Stomach (tissue), 4 donors: ENCODE measurements around the gene MYBPC3.

ENCODE experiments used
- CTCF ChIP-seq, 7 experiments: fragments of 450-650 bp in 4 of 7; fragments of 200-600 bp in 3 of 7; sonication (generic) in 3 of 7; IDR thresholded peaks; one replicate each; pipeline ENCODE4 v1.5.1; 2016 to 2019; ENCODE audit warnings: antibody characterized with exemption in 7 of 7, control low read depth in 2 of 7, mild to moderate bottlenecking in 1 of 7
- EP300 ChIP-seq: sonication (generic); formaldehyde crosslinking; IDR thresholded peaks from one replicate; pipeline ENCODE4 v1.6.1; 2017; ENCODE audit warnings: antibody characterized with exemption
- POLR2A ChIP-seq, 4 donors: fragments of 450-650 bp; IDR thresholded peaks; one replicate each; pipeline ENCODE4 v1.6.1; 2016; ENCODE audit warnings: antibody characterized with exemption in 4 of 4, control low read depth in 2 of 4, mild to moderate bottlenecking in 1 of 4, moderate library complexity in 1 of 4
- POLR2AphosphoS5 ChIP-seq, 3 donors: sonication (generic); formaldehyde crosslinking; IDR thresholded peaks; one replicate each; pipeline ENCODE4 v1.6.1; 2016; ENCODE audit warnings: antibody characterized with exemption in 3 of 3

- TF ChIP-seq CTCF (IDR thresholded peaks at IDR 0.05) (no peak), POLR2A (IDR thresholded peaks at IDR 0.05) (no peak), POLR2AphosphoS5 (IDR thresholded peaks at IDR 0.05) (no peak), EP300 (no peak)
Observed at GRCh38 chr11:47390422-47390760, 37.9 kb upstream of the MYBPC3 start.
